Gastrocnemius medialis (tissue), 4 donors: ENCODE measurements around the gene NUDCD3. TPM values are rescaled to one million over a fixed set of nuclear protein-coding genes. Genes with fewer than 3 reads are reported as not detected.

Source experiments
- ATAC-seq, 2 donors: fragments of 150-250 bp; one replicate each; pipeline ENCODE4 v1.9.1; 2016
- DNase-seq, 2 donors: peaks; one replicate each; pipeline ENCODE4 v3.0.0-alpha.2; 2019
- H3K27ac ChIP-seq, 4 donors: fragments of 200-600 bp; sonication (generic); 1 replicate in 1 of 4; 2 replicates in 3 of 4; pipeline ENCODE4 v1.5.1; 2016 to 2018; ENCODE audit warnings: mild to moderate bottlenecking in 2 of 4, moderate library complexity in 1 of 4
- H3K27me3 ChIP-seq, 3 donors: fragments of 200-600 bp; sonication (generic) in 2 of 3; 1 replicate in 1 of 3; 2 replicates in 2 of 3; pipeline versions ENCODE4 v1.5.1 to v1.6.0; 2016 to 2019; ENCODE audit warnings: mild to moderate bottlenecking in 1 of 3, moderate library complexity in 1 of 3
- H3K36me3 ChIP-seq, 2 donors: fragments of 200-600 bp; sonication (generic) in 1 of 2; one replicate each; pipeline ENCODE4 v1.5.1; 2017 to 2018
- H3K4me1 ChIP-seq, 2 donors: fragments of 200-600 bp; sonication (generic) in 1 of 2; one replicate each; pipeline ENCODE4 v1.5.1; 2016 to 2017; ENCODE audit warnings: mild to moderate bottlenecking in 2 of 2
- H3K4me3 ChIP-seq, 4 donors: fragments of 200-600 bp; sonication (generic) in 3 of 4; 1 replicate in 1 of 4; 2 replicates in 3 of 4; pipeline ENCODE4 v1.5.1; 2016 to 2019; ENCODE audit warnings: mild to moderate bottlenecking in 2 of 4
- H3K9me3 ChIP-seq, 3 donors: fragments of 200-600 bp; sonication (generic) in 2 of 3; 1 replicate in 1 of 3; 2 replicates in 2 of 3; pipeline ENCODE4 v1.5.1; 2016 to 2019
- CTCF ChIP-seq, 5 experiments: fragments of 450-650 bp in 3 of 5; fragments of 200-600 bp in 2 of 5; sonication (generic) in 2 of 5; IDR thresholded peaks in 4 of 5; conservative IDR thresholded peaks in 1 of 5; 1 replicate in 4 of 5; 2 replicates in 1 of 5; pipeline ENCODE4 v1.5.1; 2016 to 2019; ENCODE audit warnings: antibody characterized with exemption in 5 of 5, mild to moderate bottlenecking in 3 of 5, moderate library complexity in 3 of 5
- POLR2A ChIP-seq, 2 donors: fragments of 450-650 bp; IDR thresholded peaks; one replicate each; pipeline ENCODE4 v1.6.1; 2017; ENCODE audit warnings: antibody characterized with exemption in 2 of 2, mild to moderate bottlenecking in 2 of 2, moderate library complexity in 2 of 2
- in situ Hi-C, 4 donors: fragments of 200-750 bp; cut with MboI; loops; one replicate each; pipeline versions ENCODE4 v1.15.0 to v1.8.0; 2017; ENCODE audit warnings: low sequenced_read_pairs in 4 of 4
- intact Hi-C: fragments of 100-400 bp; cut with DNase I; formaldehyde crosslinking; loops from one replicate; pipeline ENCODE4 v1.15.1; 2023; ENCODE audit warnings: low total_unique reads
- total RNA-seq, 4 donors: library from RNA; depleted of rRNA; stranded (reverse); fragments of >200 nt; gene quantifications; one replicate each; pipeline versions ENCODE4 v1.1.0 to v1.2.3, GENCODE V29; 2016

Gene NUDCD3
- total RNA-seq, 4 donors from 2014 or later = 76.2 to 93.4 (median 77.0) TPM

DNA sequence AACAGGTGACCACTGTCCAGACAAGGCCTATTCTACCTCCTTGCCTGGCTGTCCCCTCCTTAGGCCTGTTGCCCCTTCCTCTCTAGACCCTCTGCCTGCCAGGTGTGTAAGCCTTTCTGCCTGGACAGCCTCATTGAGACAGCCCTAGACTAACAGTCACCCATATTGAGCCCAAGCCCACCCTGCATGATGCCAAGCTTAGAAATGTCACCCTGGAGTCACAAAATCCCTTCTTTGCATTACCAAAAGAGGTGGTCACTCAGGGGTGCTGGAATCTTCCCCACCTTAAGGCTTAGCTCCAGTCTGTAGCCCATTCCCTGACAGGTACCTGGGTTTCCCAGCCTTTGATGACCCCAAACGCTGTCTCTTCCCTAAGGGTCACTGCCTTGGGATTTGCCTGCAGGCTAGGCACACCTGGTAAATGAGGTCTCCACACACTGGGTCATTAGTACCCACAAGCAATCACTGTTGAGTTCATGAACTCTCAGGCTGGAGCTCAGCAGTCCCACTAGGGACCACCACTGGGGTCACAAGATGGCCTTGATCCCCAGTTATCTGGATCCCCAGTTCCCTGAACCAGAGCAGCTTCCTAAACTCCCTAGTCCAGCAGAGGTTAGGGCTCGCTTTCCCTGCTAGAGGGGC is 110.1 kb downstream of the NUDCD3 start:
- Histone ChIP-seq H3K4me1 (peaks cover 23 to 41% of the 10 kb centered on the region in 2 donors), H3K36me3 (no peaks in the 10 kb centered on the region), H3K9me3 (no peaks in the 10 kb centered on the region), H3K27ac (no peak overlapping the region), H3K27me3 (no peaks in the 10 kb centered on the region), H3K4me3 (no peak overlapping the region)
- intact Hi-C loops = no loop called here
- TF ChIP-seq CTCF (IDR thresholded peaks at IDR 0.05 in 4 of 5, conservative IDR thresholded peaks at IDR 0.05 in 1 of 5) (no peak), POLR2A (IDR thresholded peaks at IDR 0.05) (no peak)
- no peak for DNase-seq
- in situ Hi-C loops = no loop called here
- ATAC-seq = no peak

- ATAC-seq = no peak
- in situ Hi-C loops = loop anchor here in 1 of 4 donors (10.0 kb wide), 1 partner anchor 95 kb away; no protein-coding TSS in a partner anchor
- TF ChIP-seq POLR2A (IDR thresholded peaks at IDR 0.05) = no peak
- no peak for DNase-seq
- intact Hi-C loops = loop anchor here (10.0 kb wide), 1 partner anchor 185 kb away; no protein-coding TSS in a partner anchor
- Histone ChIP-seq H3K27ac (no peak overlapping the region), H3K4me1 (peaks cover 23 to 34% of the 10 kb centered on the region in 2 donors), H3K4me3 (no peak overlapping the region), H3K27me3 (no peaks in the 10 kb centered on the region), H3K9me3 (no peaks in the 10 kb centered on the region), H3K36me3 (no peaks in the 10 kb centered on the region)
Measured at GRCh38 chr7:44379366-44380188, 110.9 kb downstream of the NUDCD3 start.

DNA sequence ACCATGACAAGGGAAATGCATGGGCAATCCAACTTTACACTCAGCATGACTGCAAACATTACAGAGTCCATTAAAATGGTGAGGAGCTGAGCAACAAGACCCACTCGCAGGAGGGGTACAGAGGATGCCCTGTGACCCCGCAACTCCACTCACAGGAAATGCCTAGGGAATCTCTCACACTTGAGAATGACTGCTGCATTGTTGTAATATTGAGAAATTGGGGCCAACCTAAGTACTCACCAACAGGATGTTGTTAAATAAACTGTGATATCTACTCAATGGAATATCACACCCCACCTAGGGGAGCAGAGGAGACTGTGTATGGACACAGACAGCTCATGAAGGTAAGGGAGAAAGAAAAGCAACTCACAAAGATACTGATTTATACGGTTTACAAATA is 111.7 kb downstream of the NUDCD3 start:
- Histone ChIP-seq H3K4me3 (no peak overlapping the region), H3K27me3 (no peaks in the 10 kb centered on the region), H3K9me3 (no peaks in the 10 kb centered on the region), H3K36me3 (no peaks in the 10 kb centered on the region), H3K27ac (no peak overlapping the region), H3K4me1 (peaks cover 21 to 25% of the 10 kb centered on the region in 2 donors)
- no peak for ATAC-seq
- TF ChIP-seq POLR2A (IDR thresholded peaks at IDR 0.05) = no peak
- TF ChIP-seq CTCF (IDR thresholded peaks at IDR 0.05 in 4 of 5, conservative IDR thresholded peaks at IDR 0.05 in 1 of 5) = no peak
- intact Hi-C loops (loop anchor here (10.0 kb wide), 1 partner anchor 186 kb away; no protein-coding TSS in a partner anchor), in situ Hi-C loops (loop anchor here in 1 of 4 donors (10.0 kb wide), 1 partner anchor 96 kb away; no protein-coding TSS in a partner anchor)
- no peak for DNase-seq

DNA sequence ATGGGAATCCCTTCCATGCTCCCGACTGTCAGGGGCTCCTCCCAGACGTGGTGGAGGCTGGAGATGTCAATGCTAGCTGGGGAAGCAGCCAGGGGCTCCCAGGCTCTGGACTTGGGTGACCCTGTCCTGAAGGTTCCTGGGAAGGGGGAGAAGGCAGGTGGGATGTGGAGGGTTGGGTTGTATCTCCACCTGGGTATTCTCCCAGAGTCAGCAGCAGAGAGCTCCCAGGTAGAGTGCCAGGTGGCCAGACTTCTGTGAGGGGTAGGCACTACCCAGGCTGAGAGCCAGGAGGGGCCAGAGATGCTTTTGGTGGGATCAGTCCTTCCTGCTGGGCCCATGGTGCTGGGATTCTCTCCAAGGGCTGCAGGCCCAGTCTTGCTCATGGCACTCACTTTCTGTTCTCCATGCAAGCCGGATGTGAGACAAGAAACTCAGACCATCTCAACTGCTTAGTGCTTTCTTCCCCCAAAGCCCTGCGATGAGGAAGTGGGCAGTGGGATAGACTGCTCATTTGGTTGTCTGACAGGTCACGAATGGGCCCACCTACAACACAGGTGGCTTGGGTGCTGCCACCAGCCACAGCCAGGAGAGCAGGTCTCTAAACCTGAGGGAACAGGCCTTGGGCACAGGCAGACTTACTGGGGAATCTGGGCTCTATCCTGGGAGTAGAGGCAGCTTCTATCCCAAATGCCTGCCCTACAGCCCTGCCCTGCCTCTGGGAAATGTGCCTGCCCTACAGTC is 112.6 kb downstream of the NUDCD3 start:
- H3K27me3 ChIP-seq = no peaks in the 10 kb centered on the region
- DNase-seq (no peak), ATAC-seq (no peak)
- no peak overlapping the region for H3K4me3 ChIP-seq
- intact Hi-C loops (loop anchor here (10.0 kb wide), 1 partner anchor 187 kb away; no protein-coding TSS in a partner anchor), in situ Hi-C loops (loop anchor here in 1 of 4 donors (10.0 kb wide), 1 partner anchor 97 kb away; no protein-coding TSS in a partner anchor)
- no peak overlapping the region for H3K27ac ChIP-seq
- H3K4me1 ChIP-seq = peaks cover 12 to 16% of the 10 kb centered on the region in 2 donors
- no peak for TF ChIP-seq POLR2A (IDR thresholded peaks at IDR 0.05)
- no peak for TF ChIP-seq CTCF (IDR thresholded peaks at IDR 0.05 in 4 of 5, conservative IDR thresholded peaks at IDR 0.05 in 1 of 5)
- H3K9me3 ChIP-seq = no peaks in the 10 kb centered on the region
- no peaks in the 10 kb centered on the region for H3K36me3 ChIP-seq
